ENCODE measurements around the gene TBC1D5.

The TBC1D5 gene

DNA sequence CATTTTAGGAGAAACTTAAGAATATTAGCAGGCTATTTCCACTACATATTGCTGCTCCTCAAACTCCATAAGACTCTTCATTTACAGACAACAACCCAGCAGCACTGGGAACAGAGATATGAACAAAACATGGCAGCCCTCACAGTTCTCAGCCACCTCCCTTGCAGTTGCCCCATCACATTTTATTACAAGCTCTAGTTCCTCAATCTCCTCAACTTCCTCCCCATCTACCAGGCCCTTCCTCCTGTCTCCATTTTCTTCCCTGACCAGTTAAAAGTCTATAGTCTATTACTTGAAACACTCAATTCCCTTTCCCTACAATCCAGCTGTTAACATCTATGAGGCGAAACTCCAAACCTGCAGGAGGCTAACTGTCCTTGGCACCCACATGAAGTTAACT lies 412.5 kb downstream of the TBC1D5 start:
- DNase-seq: no peak
- Mint-ChIP-seq H3K4me3 (no peak overlapping the region), H3K27me3 (ENCODE audit: low read depth, poor library complexity) (no peaks in the 10 kb centered on the region), H3K9me3 (no peaks in the 10 kb centered on the region), H3K36me3 (ENCODE audit: low read depth) (no peaks in the 10 kb centered on the region), H3K4me1 (no peaks in the 10 kb centered on the region), H3K27ac (no peak overlapping the region)
- TF ChIP-seq, protein P1, sequence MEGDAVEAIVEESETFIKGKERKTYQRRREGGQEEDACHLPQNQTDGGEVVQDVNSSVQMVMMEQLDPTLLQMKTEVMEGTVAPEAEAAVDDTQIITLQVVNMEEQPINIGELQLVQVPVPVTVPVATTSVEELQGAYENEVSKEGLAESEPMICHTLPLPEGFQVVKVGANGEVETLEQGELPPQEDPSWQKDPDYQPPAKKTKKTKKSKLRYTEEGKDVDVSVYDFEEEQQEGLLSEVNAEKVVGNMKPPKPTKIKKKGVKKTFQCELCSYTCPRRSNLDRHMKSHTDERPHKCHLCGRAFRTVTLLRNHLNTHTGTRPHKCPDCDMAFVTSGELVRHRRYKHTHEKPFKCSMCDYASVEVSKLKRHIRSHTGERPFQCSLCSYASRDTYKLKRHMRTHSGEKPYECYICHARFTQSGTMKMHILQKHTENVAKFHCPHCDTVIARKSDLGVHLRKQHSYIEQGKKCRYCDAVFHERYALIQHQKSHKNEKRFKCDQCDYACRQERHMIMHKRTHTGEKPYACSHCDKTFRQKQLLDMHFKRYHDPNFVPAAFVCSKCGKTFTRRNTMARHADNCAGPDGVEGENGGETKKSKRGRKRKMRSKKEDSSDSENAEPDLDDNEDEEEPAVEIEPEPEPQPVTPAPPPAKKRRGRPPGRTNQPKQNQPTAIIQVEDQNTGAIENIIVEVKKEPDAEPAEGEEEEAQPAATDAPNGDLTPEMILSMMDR (IDR thresholded peaks at IDR 0.05): no peak

DNA sequence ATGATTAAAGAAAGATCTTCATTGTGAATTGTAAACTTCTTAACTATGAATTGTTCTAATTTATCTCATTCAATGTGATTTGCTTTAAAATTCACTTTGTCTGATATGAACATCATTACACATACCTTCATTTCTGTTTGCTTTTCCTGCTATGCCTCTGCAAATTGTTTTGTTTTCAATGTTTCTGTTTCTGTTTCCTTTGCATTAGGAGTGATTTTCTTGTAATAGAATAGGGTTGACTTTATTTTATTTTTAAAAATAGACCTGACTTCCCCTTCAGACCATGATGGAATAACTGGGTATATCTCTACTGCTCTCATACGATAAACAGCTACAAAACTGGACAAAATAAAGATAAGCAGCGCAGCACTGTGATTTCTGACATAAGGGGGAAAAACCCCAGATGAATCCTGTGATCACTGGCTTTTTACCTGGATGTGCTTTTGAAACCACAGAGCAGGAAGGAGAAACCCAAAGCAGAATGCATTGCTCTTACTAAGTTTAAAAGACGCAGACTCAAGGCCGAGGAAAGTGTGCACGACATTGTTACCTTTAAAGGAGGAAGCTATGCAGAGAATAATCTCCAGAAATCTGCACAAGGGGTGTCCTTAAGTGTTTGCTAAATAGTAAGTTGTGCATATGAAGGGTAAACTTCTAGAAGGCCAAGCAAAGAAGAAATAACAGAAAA lies 420.2 kb downstream of the TBC1D5 start:
- Mint-ChIP-seq H3K27me3 (ENCODE audit: low read depth, poor library complexity) (no peaks in the 10 kb centered on the region), H3K4me1 (no peaks in the 10 kb centered on the region), H3K36me3 (ENCODE audit: low read depth) (peaks cover 5% of the 10 kb centered on the region), H3K9me3 (no peaks in the 10 kb centered on the region), H3K4me3 (no peak overlapping the region), H3K27ac (no peak overlapping the region)
- TF ChIP-seq, protein P1 (IDR thresholded peaks at IDR 0.05): no peak
- no peak for DNase-seq

DNA sequence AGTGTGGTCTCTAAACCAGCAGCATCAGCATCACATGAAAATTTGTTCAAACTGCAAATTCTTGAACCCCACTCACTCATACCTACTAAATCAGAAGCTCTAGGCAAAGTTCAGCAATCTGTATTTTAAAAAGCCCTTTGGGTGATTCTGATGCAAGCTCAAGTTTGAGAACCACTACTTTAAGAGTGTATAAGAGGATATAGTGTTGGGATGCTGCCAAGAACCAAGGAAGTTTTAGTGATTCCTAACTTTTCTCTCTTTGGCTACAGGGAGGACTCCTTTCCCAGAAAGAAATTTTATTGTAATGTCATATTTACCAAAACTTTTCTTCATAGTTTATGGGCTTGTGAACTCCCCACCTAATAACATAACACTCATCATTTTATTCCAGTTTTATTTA lies 422.2 kb downstream of the TBC1D5 start:
- Mint-ChIP-seq H3K9me3 (no peaks in the 10 kb centered on the region), H3K27ac (no peak overlapping the region), H3K4me3 (no peak overlapping the region), H3K27me3 (ENCODE audit: low read depth, poor library complexity) (no peaks in the 10 kb centered on the region), H3K36me3 (ENCODE audit: low read depth) (peaks cover 9% of the 10 kb centered on the region), H3K4me1 (no peaks in the 10 kb centered on the region)
- TF ChIP-seq, protein P1 (IDR thresholded peaks at IDR 0.05): no peak
- DNase-seq: no peak

DNA sequence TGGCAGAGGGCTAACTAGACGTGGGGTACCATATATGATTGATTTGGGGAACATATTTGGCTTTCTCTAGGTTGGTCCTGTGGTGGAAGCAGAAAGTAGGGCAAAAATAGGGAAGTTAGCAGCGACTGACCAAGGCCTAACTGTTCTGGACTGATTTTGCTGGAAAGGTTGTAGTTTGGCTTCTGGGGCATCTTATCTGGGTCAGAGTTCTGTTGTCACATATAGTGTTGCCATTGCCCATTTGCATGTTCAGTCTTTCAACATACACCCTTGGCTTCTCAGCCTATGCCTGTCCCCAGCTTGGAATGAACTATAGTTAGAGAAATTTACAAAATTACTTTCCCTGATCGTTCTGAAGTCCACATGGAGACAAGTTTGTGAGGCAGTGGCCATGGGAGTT lies 426.5 kb downstream of the TBC1D5 start:
- no peak for DNase-seq
- Mint-ChIP-seq H3K27ac (no peak overlapping the region), H3K9me3 (no peaks in the 10 kb centered on the region), H3K27me3 (ENCODE audit: low read depth, poor library complexity) (no peaks in the 10 kb centered on the region), H3K36me3 (ENCODE audit: low read depth) (peaks cover 9% of the 10 kb centered on the region), H3K4me3 (no peak overlapping the region), H3K4me1 (peaks cover 7% of the 10 kb centered on the region)
- TF ChIP-seq, protein P1 (IDR thresholded peaks at IDR 0.05): no peak

DNA sequence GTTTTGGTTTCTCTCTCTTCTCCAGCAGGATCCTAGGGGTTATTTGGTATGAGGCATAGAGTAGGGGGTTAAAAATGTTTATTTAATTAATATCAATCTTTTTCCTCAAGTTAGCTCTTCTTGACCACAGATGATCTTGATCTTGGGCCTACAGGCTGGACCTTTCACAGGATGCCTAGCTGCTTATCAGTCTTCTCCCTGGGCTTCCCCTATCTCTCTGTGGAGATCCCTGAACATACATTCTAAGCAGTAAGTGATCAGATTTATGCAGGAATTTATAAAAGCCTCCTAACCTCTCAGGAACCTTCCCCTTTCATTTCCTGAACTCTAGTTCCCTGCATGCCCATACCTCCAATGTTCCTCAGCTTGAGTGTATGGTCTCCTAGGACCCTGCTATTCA lies 428.3 kb downstream of the TBC1D5 start:
- Mint-ChIP-seq H3K27me3 (ENCODE audit: low read depth, poor library complexity) (no peaks in the 10 kb centered on the region), H3K4me1 (peaks cover 7% of the 10 kb centered on the region), H3K36me3 (ENCODE audit: low read depth) (peaks cover 7% of the 10 kb centered on the region), H3K4me3 (no peak overlapping the region), H3K27ac (no peak overlapping the region), H3K9me3 (no peaks in the 10 kb centered on the region)
- DNase-seq: no peak
- TF ChIP-seq, protein P1 (IDR thresholded peaks at IDR 0.05): no peak

DNA sequence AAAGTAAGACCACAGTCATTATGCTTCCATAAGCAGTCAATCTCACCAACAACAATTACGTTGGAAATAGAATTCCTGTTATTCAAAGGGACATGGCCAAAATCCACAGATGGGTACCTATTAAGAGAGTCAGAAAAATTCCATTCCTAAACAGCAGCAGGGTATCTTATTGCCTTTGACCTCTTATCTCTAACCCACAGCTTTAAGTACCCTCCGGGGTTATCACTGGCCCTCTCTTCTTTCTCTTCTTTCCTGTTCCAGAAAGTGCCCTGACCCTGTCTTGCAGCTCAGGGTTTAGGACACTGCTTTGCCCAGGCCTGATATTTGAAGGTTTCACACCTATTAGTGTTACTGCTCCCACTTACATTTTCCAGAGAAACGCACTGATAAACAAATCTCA lies 428.7 kb downstream of the TBC1D5 start:
- no peak for DNase-seq
- H3K4me1 Mint-ChIP-seq: peaks cover 7% of the 10 kb centered on the region
- H3K4me3 Mint-ChIP-seq: no peak overlapping the region
- H3K27me3 Mint-ChIP-seq (ENCODE audit: low read depth, poor library complexity): no peaks in the 10 kb centered on the region
- no peaks in the 10 kb centered on the region for H3K9me3 Mint-ChIP-seq
- peaks cover 5% of the 10 kb centered on the region for H3K36me3 Mint-ChIP-seq (ENCODE audit: low read depth)
- H3K27ac Mint-ChIP-seq: no peak overlapping the region
- TF ChIP-seq, protein P1 (IDR thresholded peaks at IDR 0.05): no peak

All from nephron progenitor cell (in vitro differentiated cells).